H9 (cell line): Measurements from ENCODE around the gene DCAF15. TPM values are rescaled to one million over a fixed set of nuclear protein-coding genes. Genes with fewer than 3 reads are reported as not detected.

Source experiments
- DNase-seq: peaks from one replicate; pipeline ENCODE4 v3.0.0-alpha.2; 2017
- H2AFZ ChIP-seq: one replicate; pipeline ENCODE4 v1.6.1; 2013; ENCODE audit warnings: mild to moderate bottlenecking, low read length, control low read depth, moderate library complexity
- H2AK5ac ChIP-seq: 2 replicates; pipeline ENCODE4 v1.6.1; 2013; ENCODE audit warnings: low read length, control low read depth, mixed read lengths; ENCODE audit not compliant: insufficient read length
- H2BK120ac ChIP-seq: one replicate; pipeline ENCODE4 v1.6.1; 2013; ENCODE audit warnings: low read depth, mild to moderate bottlenecking, low read length, control low read depth, inconsistent platforms; ENCODE audit not compliant: poor library complexity, severe bottlenecking
- H2BK12ac ChIP-seq: 2 replicates; pipeline ENCODE4 v1.6.1; 2013; ENCODE audit warnings: low read length, control low read depth, mixed read lengths, low read depth; ENCODE audit not compliant: insufficient read length
- H2BK15ac ChIP-seq: 2 replicates; pipeline ENCODE4 v1.6.1; 2013; ENCODE audit warnings: low read depth, low read length, control low read depth
- H2BK20ac ChIP-seq: one replicate; pipeline ENCODE4 v1.6.1; 2013; ENCODE audit warnings: low read depth, mild to moderate bottlenecking, low read length, control low read depth, inconsistent platforms; ENCODE audit not compliant: poor library complexity, severe bottlenecking
- H2BK5ac ChIP-seq: 2 replicates; pipeline ENCODE4 v1.6.1; 2013; ENCODE audit warnings: low read length, control low read depth, mixed read lengths; ENCODE audit not compliant: insufficient read length
- H3K14ac ChIP-seq: 2 replicates; pipeline ENCODE4 v1.6.1; 2013; ENCODE audit warnings: low read length, control low read depth; ENCODE audit not compliant: insufficient read depth
- H3K18ac ChIP-seq: 2 replicates; pipeline ENCODE4 v1.6.1; 2013; ENCODE audit warnings: low read depth, mild to moderate bottlenecking, mixed read lengths, low read length, control low read depth; ENCODE audit not compliant: insufficient read length
- H3K23ac ChIP-seq: 2 replicates; pipeline ENCODE4 v1.6.1; 2013; ENCODE audit warnings: low read length, control low read depth, mixed read lengths, low read depth; ENCODE audit not compliant: insufficient read length
- H3K23me2 ChIP-seq: 2 replicates; pipeline ENCODE4 v1.6.1; 2013; ENCODE audit warnings: low read depth, mild to moderate bottlenecking, mixed read lengths, low read length, control low read depth; ENCODE audit not compliant: insufficient read length, poor library complexity, severe bottlenecking
- H3K27ac ChIP-seq: 2 replicates; pipeline ENCODE4 v1.5.1; 2013; ENCODE audit warnings: low read length, control low read depth, mixed read lengths, low read depth; ENCODE audit not compliant: insufficient read length
- H3K27me3 ChIP-seq: 2 replicates; pipeline ENCODE4 v1.6.1; 2013; ENCODE audit warnings: low read length, control low read depth, inconsistent platforms; ENCODE audit not compliant: insufficient read depth
- H3K4ac ChIP-seq: 2 replicates; pipeline ENCODE4 v1.6.1; 2013; ENCODE audit warnings: low read depth, mild to moderate bottlenecking, control low read depth, inconsistent platforms, low read length, moderate library complexity
- H3K4me1 ChIP-seq: 2 replicates; pipeline ENCODE4 v1.6.1; 2013; ENCODE audit warnings: low read length, control low read depth, inconsistent platforms; ENCODE audit not compliant: insufficient read depth
- H3K4me2 ChIP-seq: 2 replicates; pipeline ENCODE4 v1.6.1; 2013; ENCODE audit warnings: low read length, control low read depth, mixed read lengths; ENCODE audit not compliant: insufficient read length, insufficient read depth
- H3K56ac ChIP-seq: 2 replicates; pipeline ENCODE4 v1.6.1; 2013; ENCODE audit warnings: low read depth, mild to moderate bottlenecking, mixed read lengths, low read length, control low read depth; ENCODE audit not compliant: insufficient read length
- H3K79me1 ChIP-seq: 2 replicates; pipeline ENCODE4 v1.6.1; 2013; ENCODE audit warnings: low read depth, mild to moderate bottlenecking, moderate library complexity, low read length, control low read depth, inconsistent platforms; ENCODE audit not compliant: insufficient read depth, poor library complexity, severe bottlenecking
- H3K79me2 ChIP-seq: 2 replicates; pipeline ENCODE4 v1.6.1; 2013; ENCODE audit warnings: low read length, control low read depth, inconsistent platforms; ENCODE audit not compliant: insufficient read depth
- H3K9ac ChIP-seq: 2 replicates; pipeline ENCODE4 v1.6.1; 2013; ENCODE audit warnings: low read length, control low read depth, mixed read lengths; ENCODE audit not compliant: insufficient read length; ENCODE audit errors: extremely low read depth
- H3K9me3 ChIP-seq: one replicate; pipeline ENCODE4 v1.6.1; 2013; ENCODE audit warnings: low read depth, low read length, inconsistent platforms; ENCODE audit not compliant: control insufficient read depth
- H3T11ph ChIP-seq: one replicate; pipeline ENCODE4 v1.6.1; 2013; ENCODE audit warnings: mild to moderate bottlenecking, low read length, control low read depth, inconsistent platforms
- H4K20me1 ChIP-seq: one replicate; pipeline ENCODE4 v1.6.1; 2013; ENCODE audit not compliant: control insufficient read depth, insufficient read length, insufficient read depth
- H4K5ac ChIP-seq: 2 replicates; pipeline ENCODE4 v1.6.1; 2013; ENCODE audit warnings: low read depth, mild to moderate bottlenecking, mixed read lengths, low read length, control low read depth; ENCODE audit not compliant: insufficient read length
- H4K8ac ChIP-seq: replicated peaks from 2 replicates; pipeline ENCODE4 v1.6.1; 2013; ENCODE audit warnings: low read length, control low read depth, mixed read lengths, low read depth; ENCODE audit not compliant: insufficient read length
- H4K91ac ChIP-seq: 2 replicates; pipeline ENCODE4 v1.6.1; 2013; ENCODE audit warnings: low read depth, mild to moderate bottlenecking, moderate library complexity, mixed read lengths, low read length, control low read depth; ENCODE audit not compliant: insufficient read length
- H3K27ac Mint-ChIP-seq, 3 experiments: 2 replicates in 2 of 3; 3 replicates in 1 of 3; pipeline ENCODE4 v1.8.0; 2020 to 2021; ENCODE audit warnings: mixed read lengths in 3 of 3, mild to moderate bottlenecking in 1 of 3, moderate library complexity in 1 of 3
- H3K27me3 Mint-ChIP-seq: 2 replicates; pipeline ENCODE4 v1.8.0; 2021; ENCODE audit warnings: low read depth, mild to moderate bottlenecking, moderate library complexity, mixed read lengths
- H3K36me3 Mint-ChIP-seq, 3 experiments: 2 replicates in 2 of 3; 3 replicates in 1 of 3; pipeline ENCODE4 v1.8.0; 2020 to 2021; ENCODE audit warnings: low read depth in 3 of 3, mixed read lengths in 3 of 3; ENCODE audit not compliant: insufficient read depth in 1 of 3
- H3K4me1 Mint-ChIP-seq, 2 experiments: 2 replicates each; pipeline ENCODE4 v1.8.0; 2020; ENCODE audit warnings: mixed read lengths in 2 of 2
- H3K4me3 Mint-ChIP-seq, 2 experiments: 2 replicates in 1 of 2; 3 replicates in 1 of 2; pipeline ENCODE4 v1.8.0; 2020 to 2021; ENCODE audit warnings: mild to moderate bottlenecking in 2 of 2, mixed read lengths in 2 of 2, moderate library complexity in 1 of 2
- H3K9me3 Mint-ChIP-seq, 2 experiments: 2 replicates in 1 of 2; 3 replicates in 1 of 2; pipeline ENCODE4 v1.8.0; 2020; ENCODE audit warnings: mild to moderate bottlenecking in 2 of 2, mixed read lengths in 2 of 2, moderate library complexity in 1 of 2
- WGBS: extraction: QIAGEN DNeasy Blood & Tissue Kit; methylation state at CpG from one replicate; pipeline ENCODE4 v1.1.7; 2013; ENCODE audit warnings: missing lambda C conversion rate, low lambda C conversion rate, mixed read lengths; ENCODE audit not compliant: insufficient read length; ENCODE audit errors: extremely low coverage; 5-methylcytosine and 5-hydroxymethylcytosine counted together
- total RNA-seq: library from RNA; stranded (reverse); gene quantifications from 2 replicates; pipeline ENCODE4 v1.2.1, GENCODE V29; 2021
- TF ChIP-seq, protein P1 (sequence below): fragments of 200-600 bp; sonication (generic); conservative IDR thresholded peaks from 3 replicates; pipeline ENCODE4 v1.8.0; 2021; ENCODE audit warnings: antibody characterized with exemption, mild to moderate bottlenecking

The DCAF15 gene
- total RNA-seq, 1 experiment from 2014 or later = 82.5 TPM

- no peak overlapping the region for H3K56ac ChIP-seq
- H3K4me3 Mint-ChIP-seq = no peak overlapping the region
- TF ChIP-seq, protein P1, sequence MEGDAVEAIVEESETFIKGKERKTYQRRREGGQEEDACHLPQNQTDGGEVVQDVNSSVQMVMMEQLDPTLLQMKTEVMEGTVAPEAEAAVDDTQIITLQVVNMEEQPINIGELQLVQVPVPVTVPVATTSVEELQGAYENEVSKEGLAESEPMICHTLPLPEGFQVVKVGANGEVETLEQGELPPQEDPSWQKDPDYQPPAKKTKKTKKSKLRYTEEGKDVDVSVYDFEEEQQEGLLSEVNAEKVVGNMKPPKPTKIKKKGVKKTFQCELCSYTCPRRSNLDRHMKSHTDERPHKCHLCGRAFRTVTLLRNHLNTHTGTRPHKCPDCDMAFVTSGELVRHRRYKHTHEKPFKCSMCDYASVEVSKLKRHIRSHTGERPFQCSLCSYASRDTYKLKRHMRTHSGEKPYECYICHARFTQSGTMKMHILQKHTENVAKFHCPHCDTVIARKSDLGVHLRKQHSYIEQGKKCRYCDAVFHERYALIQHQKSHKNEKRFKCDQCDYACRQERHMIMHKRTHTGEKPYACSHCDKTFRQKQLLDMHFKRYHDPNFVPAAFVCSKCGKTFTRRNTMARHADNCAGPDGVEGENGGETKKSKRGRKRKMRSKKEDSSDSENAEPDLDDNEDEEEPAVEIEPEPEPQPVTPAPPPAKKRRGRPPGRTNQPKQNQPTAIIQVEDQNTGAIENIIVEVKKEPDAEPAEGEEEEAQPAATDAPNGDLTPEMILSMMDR = no peak
- H2BK12ac ChIP-seq = no peak overlapping the region
- H3K79me2 ChIP-seq = no peaks in the 10 kb centered on the region
- no peak overlapping the region for H2AFZ ChIP-seq
- no peak overlapping the region for H2AK5ac ChIP-seq
- H4K20me1 ChIP-seq = no peaks in the 10 kb centered on the region
- H3T11ph ChIP-seq = no peak overlapping the region
- H3K27me3 ChIP-seq = no peaks in the 10 kb centered on the region
- peak overlapping the region in 1 of 3 experiments; percentile 90; a peak in 1 of 7 replicates for H3K27ac Mint-ChIP-seq
- H3K9me3 Mint-ChIP-seq = no peaks in the 10 kb centered on the region; a peak in 1 of 5 replicates
- DNase-seq = no peak
- no peak overlapping the region for H2BK15ac ChIP-seq
- no peaks in the 10 kb centered on the region for H3K36me3 Mint-ChIP-seq
- H2BK5ac ChIP-seq = no peak overlapping the region
- no peak overlapping the region for H3K4ac ChIP-seq
- no peaks in the 10 kb centered on the region for H3K27me3 Mint-ChIP-seq
- no peak overlapping the region for H4K8ac ChIP-seq
- H3K14ac ChIP-seq = no peak overlapping the region
- H3K4me2 ChIP-seq = no peak overlapping the region
- no peak overlapping the region for H3K27ac ChIP-seq
- no peaks in the 10 kb centered on the region for H3K9me3 ChIP-seq
- H3K79me1 ChIP-seq = no peaks in the 10 kb centered on the region
- H2BK120ac ChIP-seq = no peak overlapping the region
- peaks cover 32 to 44% of the 10 kb centered on the region in 2 experiments for H3K4me1 Mint-ChIP-seq
- no peak overlapping the region for H3K23ac ChIP-seq
- WGBS = no CpG with 5 or more reads among the region's 17 CpGs
- no peak overlapping the region for H2BK20ac ChIP-seq
- H3K9ac ChIP-seq = no peak overlapping the region
- H3K18ac ChIP-seq = no peak overlapping the region
- peaks cover 3% of the 10 kb centered on the region; the same call in 1 of the 2 replicates for H3K4me1 ChIP-seq
- no peak overlapping the region for H4K5ac ChIP-seq
- H4K91ac ChIP-seq = no peak overlapping the region
- no peaks in the 10 kb centered on the region for H3K23me2 ChIP-seq
Measured at GRCh38 chr19:13981988-13982501, 29.7 kb downstream of the DCAF15 start.
